GM21717 (cell line): ENCODE results near the gene ATOSA.

Experiments used
- ATAC-seq: cut with Tn5 transposase; IDR thresholded peaks from one replicate; pipeline ENCODE4 v1.9.1; 2021; ENCODE audit warnings: mild to moderate bottlenecking, moderate library complexity; ENCODE audit not compliant: unreplicated experiment

The ATOSA gene

GRCh38 chr15:52652984-52653383 lies 26.2 kb downstream of the ATOSA start:
- no peak for ATAC-seq

- no peak for ATAC-seq
Observed at GRCh38 chr15:52652286-52652685, 26.9 kb downstream of the ATOSA start.

GRCh38 chr15:52651868-52652267 lies 27.3 kb downstream of the ATOSA start:
- ATAC-seq = no peak

GRCh38 chr15:52651114-52651513 lies 28.1 kb downstream of the ATOSA start:
- ATAC-seq = no peak

- no peak for ATAC-seq
Observed at GRCh38 chr15:52649686-52650085, 29.5 kb downstream of the ATOSA start.

GRCh38 chr15:52645916-52646315 lies 33.3 kb downstream of the ATOSA start:
- ATAC-seq = no peak

- no peak for ATAC-seq
Observed at GRCh38 chr15:52642386-52643361, 36.5 kb downstream of the ATOSA start.

- no peak for ATAC-seq
Observed at GRCh38 chr15:52636459-52636858, 42.7 kb downstream of the ATOSA start.

GRCh38 chr15:52635908-52636307 lies 43.3 kb downstream of the ATOSA start:
- ATAC-seq = no peak
